ENCODE results near the gene COG2. TPM values are rescaled to one million over a fixed set of nuclear protein-coding genes. Genes with fewer than 3 reads are reported as not detected.

COG2 gene
- total and polyA plus RNA-seq, 2 of the 13 experiments (the other 11 are each of a cell fraction or from before 2014, with no cell fraction given) = 16.8 to 36.3 TPM

DNA sequence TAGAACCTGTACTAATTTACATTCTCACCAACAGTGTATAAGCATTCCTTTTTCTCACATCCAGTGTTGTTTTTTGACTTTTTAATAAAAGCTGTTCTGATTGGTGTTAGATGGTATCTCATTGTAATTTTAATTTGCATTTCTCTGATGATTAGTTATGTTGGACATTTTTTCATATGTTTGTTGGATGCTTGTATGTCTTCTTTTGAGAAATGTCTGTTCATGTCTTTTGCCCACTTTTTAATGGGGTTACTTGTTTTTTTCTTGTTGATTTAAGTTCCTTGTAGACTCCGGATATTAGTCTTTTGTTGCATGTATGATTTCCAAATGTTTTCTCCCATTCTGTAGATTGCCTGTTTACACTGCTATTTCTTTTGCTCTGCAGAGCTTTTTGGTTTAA, 8.0 kb downstream of the COG2 start (continued):
- TF ChIP-seq EP300 (IDR thresholded peaks at IDR 0.05; ENCODE audit: low read depth in 2 of 2, low read length in 2 of 2) = no peak
- TF ChIP-seq EP300 (CRISPR knock-in tag; IDR thresholded peaks at IDR 0.05; ENCODE audit: borderline replicate concordance) = no peak

DNA sequence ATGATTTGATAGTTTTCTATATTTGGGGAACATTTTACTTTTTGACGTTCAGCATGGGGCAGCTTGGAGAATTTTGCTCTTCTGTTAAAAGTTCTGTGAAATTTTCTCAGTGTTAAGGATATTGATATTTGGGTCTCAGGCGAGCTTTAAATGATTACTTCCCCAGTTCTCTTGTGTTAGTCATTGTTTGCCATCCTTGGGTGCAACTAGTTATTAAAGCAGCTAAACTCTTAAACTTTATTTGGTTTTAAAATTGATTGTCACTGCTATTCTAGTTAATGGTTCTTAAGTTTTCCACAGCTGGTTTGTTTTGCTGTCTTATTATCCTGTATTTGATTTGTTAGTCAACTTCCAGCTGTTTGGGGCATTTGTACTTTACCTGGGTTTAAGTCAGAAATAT, 9.0 kb downstream of the COG2 start:
- FAIRE-seq (no peak), ATAC-seq (no peak), DNase-seq (ENCODE audit: low spot score) (no peak)
- H3K4me3 ChIP-seq (replicated peaks in 1 of 3; ENCODE audit: insufficient read depth in 1 of 3, low read depth in 2 of 3, low read length in 3 of 3) = no peak overlapping the region
- H3K4me1 ChIP-seq (ENCODE audit: insufficient read depth, low read length) = peaks cover 23% of the 10 kb centered on the region
- H3K36me3 ChIP-seq (replicated peaks in 1 of 2; ENCODE audit: control insufficient read depth in 1 of 2, insufficient read depth in 2 of 2, low read length in 2 of 2) = peaks cover 1 to 15% of the 10 kb centered on the region in 2 experiments; a peak in 3 of 5 replicates
- no peak overlapping the region for H3K27ac ChIP-seq (ENCODE audit: extremely low read length, insufficient read depth, low read length)
- no peak overlapping the region for H2AFZ ChIP-seq (ENCODE audit: low read length)
- no peak for TF ChIP-seq ZNF556 (CRISPR knock-in tag; IDR thresholded peaks at IDR 0.05; ENCODE audit: borderline replicate concordance)
- no peak for TF ChIP-seq GPN1 (CRISPR knock-in tag; IDR thresholded peaks at IDR 0.05; ENCODE audit: borderline replicate concordance)
- TF ChIP-seq SCMH1 (CRISPR knock-in tag; IDR thresholded peaks at IDR 0.05; ENCODE audit: borderline replicate concordance) = no peak
- no peak for TF ChIP-seq ZNF660 (CRISPR knock-in tag; IDR thresholded peaks at IDR 0.05; ENCODE audit: borderline replicate concordance, low read depth)
- TF ChIP-seq MED1 (CRISPR knock-in tag; IDR thresholded peaks at IDR 0.05) = no peak
- TF ChIP-seq, protein P1, sequence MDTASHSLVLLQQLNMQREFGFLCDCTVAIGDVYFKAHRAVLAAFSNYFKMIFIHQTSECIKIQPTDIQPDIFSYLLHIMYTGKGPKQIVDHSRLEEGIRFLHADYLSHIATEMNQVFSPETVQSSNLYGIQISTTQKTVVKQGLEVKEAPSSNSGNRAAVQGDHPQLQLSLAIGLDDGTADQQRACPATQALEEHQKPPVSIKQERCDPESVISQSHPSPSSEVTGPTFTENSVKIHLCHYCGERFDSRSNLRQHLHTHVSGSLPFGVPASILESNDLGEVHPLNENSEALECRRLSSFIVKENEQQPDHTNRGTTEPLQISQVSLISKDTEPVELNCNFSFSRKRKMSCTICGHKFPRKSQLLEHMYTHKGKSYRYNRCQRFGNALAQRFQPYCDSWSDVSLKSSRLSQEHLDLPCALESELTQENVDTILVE (CRISPR knock-in tag; IDR thresholded peaks at IDR 0.05) = no peak
- no peak for TF ChIP-seq ZNF33A (CRISPR knock-in tag; IDR thresholded peaks at IDR 0.05; ENCODE audit: borderline replicate concordance)
- TF ChIP-seq ONECUT2 (CRISPR knock-in tag; IDR thresholded peaks at IDR 0.05) = no peak
- TF ChIP-seq ZSCAN22 (CRISPR knock-in tag; IDR thresholded peaks at IDR 0.05) = no peak
- TF ChIP-seq, protein P2, sequence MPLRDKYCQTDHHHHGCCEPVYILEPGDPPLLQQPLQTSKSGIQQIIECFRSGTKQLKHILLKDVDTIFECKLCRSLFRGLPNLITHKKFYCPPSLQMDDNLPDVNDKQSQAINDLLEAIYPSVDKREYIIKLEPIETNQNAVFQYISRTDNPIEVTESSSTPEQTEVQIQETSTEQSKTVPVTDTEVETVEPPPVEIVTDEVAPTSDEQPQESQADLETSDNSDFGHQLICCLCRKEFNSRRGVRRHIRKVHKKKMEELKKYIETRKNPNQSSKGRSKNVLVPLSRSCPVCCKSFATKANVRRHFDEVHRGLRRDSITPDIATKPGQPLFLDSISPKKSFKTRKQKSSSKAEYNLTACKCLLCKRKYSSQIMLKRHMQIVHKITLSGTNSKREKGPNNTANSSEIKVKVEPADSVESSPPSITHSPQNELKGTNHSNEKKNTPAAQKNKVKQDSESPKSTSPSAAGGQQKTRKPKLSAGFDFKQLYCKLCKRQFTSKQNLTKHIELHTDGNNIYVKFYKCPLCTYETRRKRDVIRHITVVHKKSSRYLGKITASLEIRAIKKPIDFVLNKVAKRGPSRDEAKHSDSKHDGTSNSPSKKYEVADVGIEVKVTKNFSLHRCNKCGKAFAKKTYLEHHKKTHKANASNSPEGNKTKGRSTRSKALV (CRISPR knock-in tag; IDR thresholded peaks at IDR 0.05) = no peak
- TF ChIP-seq CCAR2 (optimal IDR thresholded peaks at IDR 0.05; ENCODE audit: low read depth, low read length) = no peak
- no peak for TF ChIP-seq MXD4 (CRISPR knock-in tag; IDR thresholded peaks at IDR 0.05)
- TF ChIP-seq NFIB (CRISPR knock-in tag; IDR thresholded peaks at IDR 0.05; ENCODE audit: borderline replicate concordance) = no peak
- TF ChIP-seq KDM1A (CRISPR knock-in tag; IDR thresholded peaks at IDR 0.05) = no peak
- TF ChIP-seq ZNF432 (CRISPR knock-in tag; IDR thresholded peaks at IDR 0.05; ENCODE audit: borderline replicate concordance) = no peak
- no peak for TF ChIP-seq KLF13 (CRISPR knock-in tag; IDR thresholded peaks at IDR 0.05)
- H3K4me2 ChIP-seq (ENCODE audit: low read depth, low read length) = no peak overlapping the region; the same call in 1 of the 2 replicates
- intact Hi-C loops (cut with micrococcal nuclease; ENCODE audit: unreplicated experiment) = no loop called here
- no peaks in the 10 kb centered on the region for H3K27me3 ChIP-seq (ENCODE audit: control insufficient read depth in 1 of 2, insufficient read depth in 2 of 2, low read length in 2 of 2)
- POLR2A ChIA-PET = interaction anchor here (0.7 to 1.4 kb wide), 4 partner anchors 8 to 216 kb away, joined by 3 to 4 read pairs (median 4); no protein-coding TSS in a partner anchor
- WGBS (ENCODE audit: low lambda C conversion rate) = 78% methylated on average over 2 of the region's 2 CpGs
- H3K9ac ChIP-seq (ENCODE audit: insufficient read depth, low read depth, low read length) = no peak overlapping the region
- peaks cover 82% of the 10 kb centered on the region for H3K79me2 ChIP-seq (ENCODE audit: insufficient read depth, low read length)
- in situ Hi-C loops (cut with HindIII; ENCODE audit: extremely low pct_ligation_motif_present, low pct_unique_long_range_greater_than_20kb) = no loop called here
- CTCF ChIA-PET (ENCODE audit: low intra/inter-chr PET ratio, low total read pairs) = no interaction called here
- H4K20me1 ChIP-seq (ENCODE audit: insufficient read depth, low read length) = no peaks in the 10 kb centered on the region; the same call in 1 of the 2 replicates
- no TSS peak for BruUV-seq (replicated peaks)
- no peaks in the 10 kb centered on the region for H3K9me3 ChIP-seq (ENCODE audit: low read length)
